Endothelial cell of umbilical vein (primary cell): ENCODE results near the gene NHERF2. TPM values are rescaled to one million over a fixed set of nuclear protein-coding genes. Genes with fewer than 3 reads are reported as not detected.

Source experiments
- BruUV-seq: library from RNA; stranded (reverse); fragments of 400-500 nt; replicated peaks from 2 replicates; lab custom pipeline; 2021; lab: Mats Ljungman, UMichigan
- CTCF ChIA-PET: fragments of 300-600, 350-600 bp; sonication (Branson Sonifier 250); formaldehyde crosslinking; loops from one replicate; lab custom pipeline; 2021; ENCODE audit warnings: antibody characterized with exemption, inconsistent platforms; lab: Charles Lee
- POLR2A ChIA-PET: fragments of 300-600, 350-600 bp; sonication (Branson Sonifier 250); formaldehyde crosslinking; loops from one replicate; lab custom pipeline; 2021; ENCODE audit warnings: antibody characterized with exemption, inconsistent platforms; lab: Charles Lee
- DNase-seq: peaks from one replicate; pipeline ENCODE4 v3.0.0-alpha.2; 2011; ENCODE audit warnings: low read depth, low spot score
- FAIRE-seq: peaks from 2 replicates; lab custom pipeline; 2011; peaks lifted over from hg19 to GRCh38; lab: Jason Lieb, UNC
- H2AFZ ChIP-seq: 2 replicates; pipeline ENCODE4 v1.6.0; 2012; ENCODE audit warnings: low read depth, low read length, control low read depth, inconsistent platforms
- H3K27ac ChIP-seq: 2 replicates; pipeline ENCODE4 v1.5.1; 2011; ENCODE audit warnings: low read depth, mild to moderate bottlenecking, control low read depth, low read length, moderate library complexity; ENCODE audit not compliant: insufficient read depth
- H3K27me3 ChIP-seq, 2 experiments: 2 replicates each; pipeline versions ENCODE4 v1.6.0 to v1.6.1; 2011; ENCODE audit warnings: low read length in 2 of 2, mixed read lengths in 1 of 2; ENCODE audit not compliant: control insufficient read depth in 2 of 2, insufficient read depth in 2 of 2
- H3K36me3 ChIP-seq, 2 experiments: 2 replicates in 1 of 2; 3 replicates in 1 of 2; pipeline ENCODE4 v1.5.1; 2011; ENCODE audit warnings: low read length in 2 of 2, mild to moderate bottlenecking in 1 of 2, moderate library complexity in 1 of 2; ENCODE audit not compliant: control insufficient read depth in 2 of 2, insufficient read depth in 2 of 2; ENCODE audit errors: extremely low read depth in 1 of 2
- H3K4me1 ChIP-seq: 3 replicates; pipeline ENCODE4 v1.5.1; 2011; ENCODE audit warnings: mild to moderate bottlenecking, low read length; ENCODE audit not compliant: control insufficient read depth, insufficient read depth; ENCODE audit errors: extremely low read depth
- H3K4me2 ChIP-seq: 2 replicates; pipeline ENCODE4 v1.6.1; 2011; ENCODE audit warnings: low read length, control low read depth, mixed read lengths; ENCODE audit not compliant: insufficient read depth
- H3K4me3 ChIP-seq, 3 experiments: fragments of 200-600 bp in 1 of 3; sonication (generic), shearing (Covaris generic) in 1 of 3; replicated peaks in 1 of 3; 2 replicates each; pipeline ENCODE4 v1.5.1; 2011 to 2016; ENCODE audit warnings: control low read depth in 3 of 3, low read length in 3 of 3, mild to moderate bottlenecking in 2 of 3, inconsistent platforms in 1 of 3, low read depth in 1 of 3, moderate library complexity in 1 of 3; ENCODE audit not compliant: insufficient read depth in 1 of 3
- H3K79me2 ChIP-seq: 2 replicates; pipeline ENCODE4 v1.6.0; 2012; ENCODE audit warnings: low read length, inconsistent platforms; ENCODE audit not compliant: control insufficient read depth, insufficient read depth
- H3K9ac ChIP-seq: replicated peaks from 2 replicates; pipeline ENCODE3; 2011; ENCODE audit warnings: low read length, control low read depth; ENCODE audit not compliant: insufficient read depth; ENCODE audit errors: extremely low read depth
- H3K9me1 ChIP-seq: replicated peaks from 3 replicates; pipeline ENCODE4 v1.6.0; 2011; ENCODE audit warnings: mild to moderate bottlenecking, low read length; ENCODE audit not compliant: control insufficient read depth, insufficient read depth; ENCODE audit errors: extremely low read depth
- H3K9me3 ChIP-seq: replicated peaks from 2 replicates; pipeline ENCODE4 v1.5.1; 2012; ENCODE audit warnings: low read length, inconsistent platforms; ENCODE audit not compliant: control insufficient read depth, insufficient read depth
- H4K20me1 ChIP-seq: replicated peaks from 2 replicates; pipeline ENCODE3; 2011; ENCODE audit warnings: mild to moderate bottlenecking, low read length; ENCODE audit not compliant: control insufficient read depth, insufficient read depth; ENCODE audit errors: extremely low read depth
- CTCF ChIP-seq, 2 donors: IDR thresholded peaks; 1 replicate in 1 of 2; 2 replicates in 1 of 2; pipeline ENCODE4 v1.5.1; 2011; ENCODE audit warnings: low read length in 2 of 2, mild to moderate bottlenecking in 2 of 2, moderate library complexity in 2 of 2, control low read depth in 1 of 2, inconsistent platforms in 1 of 2, low read depth in 1 of 2; ENCODE audit not compliant: insufficient read depth in 1 of 2; ENCODE audit errors: extremely low read depth in 1 of 2
- EZH2 ChIP-seq: IDR thresholded peaks from 2 replicates; pipeline ENCODE4 v1.6.1; 2012; ENCODE audit warnings: borderline replicate concordance, low read depth, mild to moderate bottlenecking, moderate library complexity, low read length, inconsistent platforms; ENCODE audit not compliant: severe bottlenecking
- FOS ChIP-seq: IDR thresholded peaks from 2 replicates; pipeline ENCODE4 v1.6.1; 2011; ENCODE audit warnings: mild to moderate bottlenecking, low read length, moderate library complexity, borderline replicate concordance; ENCODE audit not compliant: insufficient read depth
- GATA2 ChIP-seq: IDR thresholded peaks from 2 replicates; pipeline ENCODE4 v1.7.0; 2011; ENCODE audit warnings: low read depth, mild to moderate bottlenecking, moderate library complexity, mixed read lengths, low read length; ENCODE audit not compliant: insufficient read length, insufficient read depth
- JUN ChIP-seq: IDR thresholded peaks from 2 replicates; pipeline ENCODE4 v1.6.1; 2011; ENCODE audit warnings: borderline replicate concordance, low read depth; ENCODE audit not compliant: insufficient read length, insufficient read depth
- MYC ChIP-seq: IDR thresholded peaks from one replicate; pipeline ENCODE4 v1.6.1; 2011; ENCODE audit warnings: mild to moderate bottlenecking, low read depth, low read length
- POLR2A ChIP-seq: IDR thresholded peaks from 2 replicates; pipeline ENCODE4 v1.6.1; 2012; ENCODE audit warnings: low read depth, mild to moderate bottlenecking, control low read depth, low read length
- POLR2AphosphoS5 ChIP-seq: IDR thresholded peaks from 2 replicates; pipeline ENCODE4 v1.6.1; 2012; ENCODE audit warnings: low read depth, mild to moderate bottlenecking, control low read depth, low read length, moderate library complexity; ENCODE audit not compliant: insufficient read depth
- dilution Hi-C: fragments of 300-500 bp; cut with MboI; formaldehyde crosslinking; loops from one replicate; pipeline ENCODE4 v1.15.0; 2019; ENCODE audit warnings: low sequenced_read_pairs; ENCODE audit not compliant: extremely low pct_ligation_motif_present
- intact Hi-C: fragments of 100-400 bp; cut with micrococcal nuclease; formaldehyde crosslinking; loops from one replicate; pipeline ENCODE4 v1.10.0; 2022
- polyA plus RNA-seq, 4 experiments: library from polyadenylated mRNA; depleted of rRNA in 3 of 4; stranded (reverse) in 3 of 4; unstranded in 1 of 4; fragments of >200 nt; gene quantifications; 2 replicates each; pipeline versions ENCODE4 v1.2.1 to v1.2.3, GENCODE V29; 2011 to 2012; ENCODE audit warnings: missing spikeins in 1 of 4
- total RNA-seq: library from RNA; stranded (reverse); gene quantifications from 2 replicates; pipeline ENCODE4 v1.2.3, GENCODE V29; 2021
- TF ChIP-seq, protein P1 (sequence below): IDR thresholded peaks from 2 replicates; pipeline ENCODE4 v1.6.1; 2011; ENCODE audit not compliant: insufficient read depth, insufficient read length

Gene NHERF2
- total and polyA plus RNA-seq, 2 donors (not counting 3 experiments of a cell fraction or from before 2014, with no cell fraction given), result 65.2 to 71.2 TPM

DNA sequence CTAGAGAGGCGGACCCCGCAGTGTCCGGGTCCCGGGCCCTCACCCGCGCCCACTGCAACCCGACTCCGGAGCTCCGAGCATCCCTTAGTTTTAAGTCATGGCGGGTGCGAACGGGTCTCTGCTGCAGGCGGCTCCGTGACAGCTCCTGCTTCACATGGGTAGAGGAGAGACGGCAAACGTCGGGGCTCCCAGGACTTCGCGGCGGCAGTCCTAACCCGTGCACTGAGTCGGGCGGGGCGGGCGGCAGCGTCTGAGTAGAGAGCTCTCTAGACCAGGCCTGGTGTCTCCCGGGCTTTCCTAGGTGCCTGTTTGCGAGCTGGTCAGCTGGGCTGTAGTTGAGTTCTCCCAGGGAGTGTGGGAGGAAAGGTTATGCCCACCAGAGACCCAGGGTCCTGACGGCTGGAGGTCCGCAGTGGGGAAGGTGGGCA, 21.4 kb downstream of the NHERF2 start:
- no peaks in the 10 kb centered on the region for H3K9me3 ChIP-seq
- H3K27ac ChIP-seq, result no peak overlapping the region
- H3K4me3 ChIP-seq, result peak overlapping the region; percentile 67 to 82 (median 72)
- peak overlapping the region; percentile 97 for H3K4me2 ChIP-seq
- H3K9me1 ChIP-seq, result no peaks in the 10 kb centered on the region
- ChIA-PET POLR2A (interaction anchor here (2.4 kb wide), 1 partner anchor 107 kb away, joined by 7 read pairs; the partner anchor contains the start of gene TRAF7), CTCF (interaction anchor here (0.8 to 3.7 kb wide), 10 partner anchors 8 to 203 kb away, joined by 3 to 28 read pairs (median 5); partner anchors contain the start of gene ECI1)
- dilution Hi-C loops (loop anchor here (25.0 kb wide), 1 partner anchor 114 kb away; the partner anchor contains the start of gene TRAF7), intact Hi-C loops (no loop called here)
- peaks cover 0 to 11% of the 10 kb centered on the region in 2 experiments for H3K36me3 ChIP-seq
- peaks cover 10% of the 10 kb centered on the region for H3K79me2 ChIP-seq
- peak overlapping the region; percentile 72 for H3K9ac ChIP-seq
- peaks cover 35% of the 10 kb centered on the region for H3K4me1 ChIP-seq
- no peak for DNase-seq
- H3K27me3 ChIP-seq, result no peaks in the 10 kb centered on the region
- TSS peak; percentile 31 for BruUV-seq
- no peak for FAIRE-seq
- H2AFZ ChIP-seq, result peak overlapping the region; percentile 81
- H4K20me1 ChIP-seq, result no peaks in the 10 kb centered on the region
- TF ChIP-seq POLR2A (no peak), EZH2 (no peak), MYC (no peak), JUN (no peak), FOS (no peak), CTCF (IDR thresholded peaks at IDR 0.05; ENCODE audit: extremely low read depth in 1 of 2, insufficient read depth in 1 of 2, low read depth in 1 of 2, low read length in 2 of 2) (no peak), POLR2AphosphoS5 (no peak), GATA2 (no peak)
- TF ChIP-seq, protein P1, sequence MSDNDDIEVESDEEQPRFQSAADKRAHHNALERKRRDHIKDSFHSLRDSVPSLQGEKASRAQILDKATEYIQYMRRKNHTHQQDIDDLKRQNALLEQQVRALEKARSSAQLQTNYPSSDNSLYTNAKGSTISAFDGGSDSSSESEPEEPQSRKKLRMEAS, result no peak
